GM21360 (cell line): ENCODE results near the gene NRARP.

Source experiments
- ATAC-seq: cut with Tn5 transposase; IDR thresholded peaks from one replicate; pipeline ENCODE4 v1.9.1; 2021; ENCODE audit warnings: mild to moderate bottlenecking, moderate library complexity; ENCODE audit not compliant: unreplicated experiment

The NRARP gene

DNA sequence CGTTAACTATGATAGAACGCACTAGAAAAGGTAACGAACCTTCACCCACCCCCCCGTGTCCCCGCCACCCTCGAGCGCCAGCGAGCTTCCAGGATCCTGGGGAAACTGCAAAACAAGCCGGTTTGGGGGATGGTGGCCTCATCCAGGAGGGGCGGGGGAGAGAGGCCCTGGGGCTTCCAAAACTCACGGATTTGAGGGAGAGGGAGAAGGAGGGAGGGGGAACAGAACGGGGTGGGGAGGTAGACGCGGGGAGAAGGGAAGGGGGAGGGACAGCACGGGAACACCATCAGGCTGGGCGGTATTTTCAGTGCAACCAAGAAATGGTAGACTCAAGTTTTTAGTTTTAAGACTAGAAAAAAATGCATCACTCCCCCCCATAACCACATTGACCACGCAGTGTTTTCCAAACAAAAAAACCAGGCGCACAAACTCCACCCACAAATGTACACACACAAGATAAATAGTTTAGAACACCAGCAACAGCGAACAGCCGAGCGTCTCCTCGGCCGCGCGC is 1.4 kb downstream of the NRARP start:
- no peak for ATAC-seq

DNA sequence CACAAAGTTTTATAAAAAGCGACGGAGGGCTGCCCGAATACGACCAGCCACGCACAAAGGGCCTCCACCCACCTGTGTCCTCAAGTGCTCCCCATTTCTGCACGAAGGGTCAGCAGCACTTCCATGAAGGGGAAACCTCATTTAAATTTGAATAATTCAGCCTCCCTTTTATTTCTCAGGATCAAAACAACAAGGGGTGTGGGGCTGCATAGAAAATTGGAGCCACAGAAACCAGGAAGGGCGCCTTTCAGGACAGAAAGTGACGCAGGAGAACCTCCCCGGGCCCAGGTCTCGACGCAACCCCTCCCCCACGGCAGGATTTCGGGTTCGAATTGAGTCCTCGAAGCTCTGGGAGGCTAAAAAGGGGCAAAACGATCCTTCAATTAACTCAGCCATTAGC is 2.1 kb downstream of the NRARP start:
- ATAC-seq = no peak

DNA sequence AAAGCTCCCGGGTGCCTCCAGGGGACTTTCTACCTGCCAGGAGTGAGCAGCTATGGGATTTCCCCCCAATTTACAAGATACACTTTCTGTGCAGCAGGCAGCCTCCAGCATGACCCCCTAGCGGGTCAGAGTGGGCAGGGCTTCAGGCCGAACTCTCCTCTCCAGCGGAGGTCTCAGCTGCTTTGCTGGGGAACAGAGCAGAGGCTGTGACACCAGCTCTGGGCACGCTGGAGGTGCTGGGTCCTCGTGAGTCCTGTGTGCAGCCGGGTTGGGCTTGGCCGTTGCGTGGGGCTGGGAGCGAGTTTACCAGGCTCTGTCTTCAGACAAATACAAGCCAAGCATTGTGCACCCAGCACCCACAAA is 2.9 kb downstream of the NRARP start:
- ATAC-seq = no peak

DNA sequence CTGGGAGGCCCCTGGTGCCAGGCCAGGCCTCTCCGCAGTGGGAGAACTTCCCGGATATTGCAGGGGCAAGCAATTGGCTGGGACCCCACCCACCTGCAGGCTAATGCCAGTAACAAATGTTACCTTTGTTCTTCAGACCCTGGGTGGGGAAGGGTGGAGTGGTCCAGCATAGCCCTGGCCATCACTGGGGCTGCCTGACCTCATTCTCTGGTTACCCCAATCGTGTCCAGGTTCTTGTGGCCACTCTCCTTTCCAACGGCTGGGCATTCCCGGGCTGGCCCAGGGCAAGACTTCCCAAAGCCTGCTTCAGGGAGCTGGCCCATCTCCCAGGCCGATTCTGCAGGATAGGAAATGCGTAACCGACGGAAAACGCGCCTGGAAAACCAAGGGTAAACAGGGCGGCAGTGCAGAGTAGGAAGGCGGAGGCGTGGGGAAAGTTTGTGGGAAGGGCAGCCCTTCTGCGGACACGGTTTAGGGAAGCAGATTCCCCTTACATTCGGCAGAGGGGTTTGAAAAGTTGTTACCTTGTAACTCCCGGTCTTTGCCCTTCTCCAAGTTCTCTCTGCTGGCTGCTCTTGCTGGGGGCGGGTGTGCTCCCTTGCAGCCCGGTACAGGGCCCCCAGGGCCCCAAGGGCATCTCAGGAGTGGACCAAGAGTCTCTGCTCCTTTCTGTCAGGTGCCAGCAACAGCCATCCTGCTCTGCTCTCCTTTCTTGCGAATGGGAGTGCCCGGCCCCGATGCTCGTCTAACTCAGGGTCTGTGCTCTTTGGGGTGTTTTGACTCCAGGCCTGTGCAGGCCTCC is 3.5 kb downstream of the NRARP start:
- no peak for ATAC-seq

DNA sequence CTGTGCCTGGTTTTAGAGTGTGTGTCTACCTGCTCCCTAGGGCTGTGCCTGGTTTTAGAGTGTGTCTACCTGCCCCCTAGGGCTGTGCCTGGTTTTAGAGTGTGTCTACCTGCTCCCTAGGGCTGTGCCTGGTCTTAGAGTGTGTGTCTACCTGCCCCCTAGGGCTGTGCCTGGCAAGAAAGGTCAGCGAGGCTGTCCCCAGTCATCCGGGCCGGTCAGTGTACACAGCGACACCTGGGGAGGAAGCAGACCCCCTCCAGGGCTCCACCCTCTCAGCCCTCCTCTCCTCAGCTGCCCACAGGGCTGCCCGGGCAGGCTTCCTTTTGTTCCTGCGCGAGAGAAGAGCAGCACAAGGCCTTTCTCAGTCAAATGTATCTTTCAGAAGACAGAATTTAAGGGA is 4.1 kb downstream of the NRARP start:
- ATAC-seq = no peak

DNA sequence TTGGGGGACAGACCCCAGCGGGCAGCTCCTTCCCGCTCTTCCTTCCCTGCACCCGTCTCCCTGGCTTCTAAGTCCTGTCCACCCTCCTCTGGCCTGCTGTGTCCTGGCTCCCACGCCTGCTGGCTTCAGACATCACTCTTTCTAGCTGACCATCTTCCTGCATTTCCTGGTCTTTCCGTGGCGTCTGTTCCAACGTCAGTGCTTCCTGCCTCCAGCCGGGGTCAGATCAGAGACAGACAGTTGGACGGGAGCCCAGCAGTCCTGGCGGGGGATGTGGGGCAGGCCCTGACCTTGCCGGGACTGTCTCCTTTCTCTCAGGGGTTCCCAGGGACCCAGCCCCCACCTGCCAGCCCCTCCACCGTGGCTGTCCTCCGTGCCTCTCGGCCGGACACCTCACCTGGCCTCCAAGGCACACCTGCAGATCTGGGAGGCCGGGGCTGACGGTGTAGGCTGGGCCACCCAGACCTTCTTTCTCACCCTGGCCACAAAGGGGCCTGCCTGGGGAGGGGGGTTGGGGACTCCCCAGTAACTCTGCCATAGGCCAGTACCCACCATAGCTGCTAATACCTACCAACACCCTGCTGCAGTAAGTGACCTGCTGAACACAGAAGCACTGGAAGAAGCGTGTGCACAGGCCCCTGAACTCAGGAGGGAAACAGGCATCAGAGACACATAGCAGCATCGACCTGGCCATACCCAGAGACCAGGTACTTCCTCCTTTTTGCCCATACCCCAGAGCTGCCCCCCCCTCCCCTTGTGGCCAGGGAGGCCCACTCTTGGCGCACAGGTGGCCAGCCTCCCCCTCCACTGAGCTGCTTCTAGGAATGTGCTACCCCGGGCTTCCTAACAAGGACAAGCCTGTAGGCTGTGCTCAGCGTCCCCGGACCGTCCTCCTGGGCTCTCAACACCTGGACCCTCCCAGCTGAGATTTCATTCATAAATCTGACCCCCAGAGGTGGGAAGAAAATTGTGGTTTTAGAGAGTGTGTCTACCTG is 5.1 kb downstream of the NRARP start:
- ATAC-seq = no peak

DNA sequence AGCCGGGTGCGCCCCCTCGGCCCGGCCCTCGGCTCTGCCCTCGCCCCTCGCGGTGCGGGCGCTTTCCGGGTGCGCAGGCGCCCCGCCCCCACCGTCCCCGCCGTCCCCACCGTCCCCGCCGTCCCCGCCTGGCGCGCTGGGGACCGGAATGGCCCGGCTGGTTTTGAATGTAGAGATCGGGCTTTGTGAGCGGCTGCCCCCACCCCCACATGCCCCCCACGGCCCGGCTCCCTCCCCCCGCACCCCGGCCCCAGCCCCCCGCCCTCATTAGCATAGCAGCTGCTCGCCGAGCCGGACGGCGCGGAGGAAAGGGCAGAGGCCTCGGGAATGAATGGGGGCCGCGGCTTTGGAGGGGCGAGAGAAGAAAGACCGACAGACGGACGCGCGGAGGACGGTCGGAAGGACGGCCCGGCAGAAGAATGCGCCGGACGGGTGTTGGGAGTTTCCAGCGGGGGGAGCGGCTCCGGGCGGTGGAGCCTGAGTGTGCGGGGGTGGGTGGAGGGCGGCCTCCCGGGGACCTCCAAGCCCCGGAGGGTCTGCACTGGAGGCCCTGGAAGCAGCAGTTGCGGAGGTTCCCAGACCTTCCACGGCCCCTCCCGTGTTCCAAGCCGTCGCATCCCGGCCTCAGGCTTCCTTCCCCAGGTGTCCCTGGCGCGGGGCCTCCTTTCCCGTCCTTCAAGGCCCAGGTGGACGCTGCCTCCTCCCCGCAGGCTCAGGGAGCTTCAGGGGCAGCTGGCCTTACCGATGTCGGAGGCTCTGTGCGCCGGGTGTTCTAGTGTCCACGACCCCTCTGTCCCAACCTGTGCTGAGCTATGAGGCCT is 6.0 kb downstream of the NRARP start:
- ATAC-seq = no peak

DNA sequence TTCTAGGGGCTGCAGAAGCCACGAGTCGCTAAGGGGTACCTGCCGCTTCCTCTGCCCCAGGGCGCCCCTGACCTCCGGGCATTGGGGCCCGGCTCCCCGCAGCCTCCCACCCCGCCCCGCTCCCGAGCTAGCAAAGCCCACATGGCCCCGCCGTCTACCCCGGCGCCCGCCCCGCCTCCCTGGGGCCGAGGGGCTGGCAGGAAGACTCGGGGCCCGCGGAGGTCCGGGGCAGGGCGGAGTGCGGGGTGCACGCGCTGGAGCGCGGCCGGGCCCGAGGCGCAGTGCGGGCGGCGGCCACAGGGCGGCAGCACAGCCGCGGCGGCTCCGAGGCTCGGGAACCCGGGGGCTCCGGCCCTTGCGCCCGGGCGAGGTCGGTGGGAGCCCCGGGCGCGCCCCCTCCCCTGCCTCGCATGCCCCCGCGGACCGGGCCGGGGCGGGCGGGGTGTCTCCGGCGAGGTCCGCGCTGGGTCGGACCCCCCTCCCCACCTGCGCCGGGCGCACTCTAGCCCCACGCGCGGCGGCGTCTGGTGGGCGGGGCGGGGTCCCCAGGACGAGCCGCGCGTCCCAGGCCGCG is 6.7 kb downstream of the NRARP start:
- ATAC-seq = no peak

DNA sequence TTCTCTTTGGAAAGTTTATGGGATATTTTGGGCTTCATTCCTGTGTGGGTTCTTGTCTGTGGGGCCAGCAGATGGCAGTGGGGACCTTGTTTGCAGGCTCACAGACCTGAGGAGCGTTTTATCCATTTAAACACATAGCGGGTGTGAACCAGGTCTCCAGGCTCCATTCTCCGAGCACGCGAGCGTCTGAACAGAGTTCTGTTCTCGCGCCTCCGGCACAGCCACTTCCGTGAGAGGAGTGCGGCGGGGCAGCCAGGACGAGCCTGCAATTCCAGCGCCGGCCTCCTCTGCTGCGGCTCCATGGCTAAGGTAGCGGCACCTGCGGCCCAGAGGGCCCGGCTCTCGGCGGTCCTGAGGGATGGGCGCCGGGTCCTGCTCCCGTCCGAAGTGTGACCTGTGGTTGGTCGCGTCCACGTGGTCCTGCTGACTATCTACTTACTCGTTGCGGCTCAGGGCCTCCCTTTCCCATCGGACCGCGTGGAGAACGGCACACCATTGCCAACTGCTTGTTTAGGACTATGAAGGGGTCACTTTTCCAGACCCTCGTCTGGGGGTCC is 7.3 kb downstream of the NRARP start:
- no peak for ATAC-seq

DNA sequence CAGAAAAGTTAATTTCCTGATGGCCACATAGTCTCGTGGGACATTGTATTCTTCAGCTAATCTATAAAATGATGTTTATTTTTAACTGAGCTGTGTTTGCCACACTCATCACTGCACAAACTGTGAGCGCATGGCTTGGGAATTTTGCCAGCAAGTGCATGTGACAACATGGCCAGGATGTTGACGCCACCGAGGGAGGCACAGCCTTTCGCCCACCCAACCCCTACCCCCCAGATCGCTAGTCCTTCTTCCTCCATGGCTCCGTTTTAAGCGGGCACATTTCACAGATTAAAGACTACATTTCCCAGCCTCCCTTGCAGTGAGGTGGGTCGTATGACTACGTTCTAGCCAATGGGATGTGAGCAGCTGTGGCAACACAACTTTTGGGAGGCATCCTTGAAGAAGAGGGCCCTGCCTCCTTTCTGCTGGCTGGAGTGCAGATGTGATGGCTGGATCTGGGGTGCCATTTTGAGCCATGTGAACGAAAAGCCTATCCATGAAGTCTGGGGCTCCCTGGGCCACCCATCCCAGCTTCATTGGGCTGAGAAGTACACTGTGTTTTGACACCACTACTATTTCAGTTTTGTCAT is 7.9 kb downstream of the NRARP start:
- no peak for ATAC-seq

DNA sequence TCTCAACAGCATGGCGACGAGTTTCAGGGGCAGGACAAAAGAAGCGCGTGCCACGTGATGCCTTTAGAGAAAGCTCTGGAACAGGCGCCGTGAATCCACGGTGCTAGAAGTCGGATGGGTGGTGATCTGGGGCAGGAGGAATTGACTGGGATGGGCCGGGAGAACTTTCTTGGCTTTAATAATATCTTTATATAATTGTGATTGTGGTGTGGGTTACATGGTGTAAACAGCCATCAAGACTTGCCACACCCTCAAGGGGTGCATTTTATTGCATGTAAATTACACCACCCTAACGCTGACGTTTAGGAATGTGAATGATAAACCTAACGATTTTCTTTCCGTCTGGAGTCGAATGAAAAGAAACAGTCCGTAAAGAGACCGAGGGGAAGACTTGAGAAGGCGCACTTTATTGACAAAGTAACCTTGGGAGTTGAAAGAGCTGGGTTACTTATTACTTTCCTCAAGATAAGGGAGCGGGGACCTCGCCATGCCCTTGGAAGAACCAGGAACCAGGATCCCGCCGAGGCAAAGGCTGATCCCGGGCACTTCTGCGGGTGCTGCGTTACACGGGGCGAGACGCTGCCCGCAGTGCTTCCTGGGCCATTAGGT is 8.5 kb downstream of the NRARP start:
- ATAC-seq = no peak

DNA sequence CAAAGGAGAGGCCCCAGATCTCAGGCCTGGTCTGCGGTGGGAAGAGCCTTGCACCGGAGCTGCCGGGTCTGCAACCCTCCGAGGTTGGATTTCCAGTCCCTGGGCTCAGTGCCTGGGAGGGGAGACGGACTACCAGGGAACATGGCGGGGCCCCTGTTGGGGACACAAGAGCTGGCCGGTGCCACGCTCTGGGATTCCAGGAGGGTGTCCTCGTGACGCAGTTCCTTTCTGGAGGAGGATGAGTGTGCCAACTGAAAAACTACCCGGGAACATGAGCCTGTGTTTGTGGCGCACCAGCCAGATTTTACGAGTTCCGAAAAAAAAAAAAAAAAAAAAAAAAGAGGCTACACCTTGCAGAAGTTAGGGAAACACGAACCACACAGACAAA is 9.0 kb downstream of the NRARP start:
- no peak for ATAC-seq

DNA sequence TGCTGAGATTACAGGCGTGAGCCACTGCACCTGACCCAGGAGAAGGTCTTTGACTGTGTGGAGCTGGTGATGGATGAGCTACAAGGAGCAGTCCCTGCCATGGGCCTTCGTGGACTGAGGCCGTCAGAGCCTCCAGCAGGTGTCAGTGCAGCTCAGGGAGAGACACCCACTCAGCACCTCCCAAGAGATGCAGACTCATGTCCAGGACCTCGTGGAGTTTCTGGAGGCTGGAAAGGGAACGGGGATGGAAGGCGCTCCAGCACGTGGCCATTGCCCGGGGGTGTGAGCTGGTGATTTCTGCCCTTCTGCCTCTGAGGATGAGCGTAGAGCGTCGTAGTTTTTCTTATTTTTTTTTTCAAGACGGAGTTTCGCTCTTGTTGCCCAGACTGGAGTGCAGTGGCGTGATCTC is 15.1 kb downstream of the NRARP start:
- no peak for ATAC-seq

DNA sequence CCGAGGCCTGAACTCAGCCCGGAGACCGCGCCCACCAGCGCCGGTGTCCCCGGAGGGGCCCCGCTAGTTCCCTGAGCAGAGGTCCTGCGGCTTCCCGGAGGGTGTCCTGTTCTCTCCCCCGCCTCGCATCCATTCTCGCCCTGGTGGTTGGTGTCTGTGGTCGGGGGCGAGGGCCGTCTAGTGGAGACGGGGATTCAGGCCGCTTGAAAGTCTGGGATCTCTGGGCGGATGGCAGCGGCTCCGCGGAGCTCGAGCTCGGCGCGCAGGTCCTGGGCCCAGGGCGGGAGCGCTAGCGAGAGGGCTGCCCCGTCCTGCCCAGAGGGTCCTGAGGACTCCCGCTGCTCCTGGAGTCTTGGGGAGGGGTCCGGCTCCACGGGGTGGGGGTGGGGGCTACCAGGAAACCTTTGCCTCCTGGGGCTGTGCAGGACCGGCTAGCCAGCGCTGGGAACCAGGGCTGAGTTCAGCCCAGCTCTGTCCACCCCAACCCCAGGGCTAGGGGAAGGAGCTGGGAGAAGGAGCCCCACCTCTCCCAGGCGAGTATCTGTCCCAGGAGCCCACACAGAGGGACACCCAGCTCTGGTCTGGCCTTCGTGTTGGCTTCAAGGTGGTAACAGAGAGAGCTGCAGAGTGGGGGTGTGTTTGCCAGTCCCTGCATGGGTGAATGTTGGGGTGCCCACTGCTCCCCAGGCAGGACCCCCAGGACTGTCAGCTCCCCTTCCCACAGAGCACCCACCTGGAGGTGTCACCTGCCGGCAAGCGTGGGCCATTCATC is 20.5 kb downstream of the NRARP start:
- no peak for ATAC-seq

DNA sequence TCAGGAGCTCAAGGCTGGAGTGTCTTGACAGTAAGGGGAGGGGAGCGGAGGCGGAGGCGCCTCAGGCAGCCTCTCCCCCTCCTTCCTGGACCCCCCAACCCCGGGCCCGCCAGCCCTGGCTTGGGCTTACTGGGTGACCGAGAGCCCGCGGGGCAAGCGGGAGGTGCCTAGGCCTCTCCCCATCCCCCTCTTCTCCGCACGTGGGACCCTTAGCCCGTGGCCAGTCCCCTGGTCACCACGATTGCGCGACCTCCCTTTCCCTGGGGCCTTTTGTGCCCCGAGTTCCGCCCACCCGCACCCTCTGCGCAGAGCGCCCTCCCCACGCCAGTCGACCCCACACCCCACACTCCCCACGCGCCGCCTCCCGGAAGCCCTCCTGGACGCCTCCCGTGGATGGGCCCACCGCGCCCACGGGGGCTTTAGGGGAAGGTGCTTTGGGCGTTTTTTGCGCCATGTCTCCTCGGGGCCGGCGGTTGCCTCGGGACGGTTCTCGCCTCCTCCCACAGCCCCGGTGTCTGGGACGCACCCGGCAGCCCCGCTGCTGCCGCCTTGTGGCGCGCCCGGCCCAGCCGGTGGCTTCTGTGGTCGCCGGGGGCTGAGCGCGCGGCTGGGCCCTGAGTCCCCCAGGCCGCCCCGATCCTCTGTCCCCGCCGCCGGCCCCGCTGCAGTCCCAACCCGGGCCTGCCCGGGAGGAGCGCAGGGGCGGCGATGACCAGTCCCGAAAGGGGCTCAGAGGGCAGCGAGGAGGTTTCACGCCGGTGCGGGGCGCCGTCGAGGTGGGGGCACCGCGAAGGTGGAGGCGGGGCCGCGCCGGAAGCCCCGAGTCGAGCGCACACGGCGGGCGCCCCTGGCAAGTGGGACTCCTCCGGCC is 21.4 kb downstream of the NRARP start:
- no peak for ATAC-seq

DNA sequence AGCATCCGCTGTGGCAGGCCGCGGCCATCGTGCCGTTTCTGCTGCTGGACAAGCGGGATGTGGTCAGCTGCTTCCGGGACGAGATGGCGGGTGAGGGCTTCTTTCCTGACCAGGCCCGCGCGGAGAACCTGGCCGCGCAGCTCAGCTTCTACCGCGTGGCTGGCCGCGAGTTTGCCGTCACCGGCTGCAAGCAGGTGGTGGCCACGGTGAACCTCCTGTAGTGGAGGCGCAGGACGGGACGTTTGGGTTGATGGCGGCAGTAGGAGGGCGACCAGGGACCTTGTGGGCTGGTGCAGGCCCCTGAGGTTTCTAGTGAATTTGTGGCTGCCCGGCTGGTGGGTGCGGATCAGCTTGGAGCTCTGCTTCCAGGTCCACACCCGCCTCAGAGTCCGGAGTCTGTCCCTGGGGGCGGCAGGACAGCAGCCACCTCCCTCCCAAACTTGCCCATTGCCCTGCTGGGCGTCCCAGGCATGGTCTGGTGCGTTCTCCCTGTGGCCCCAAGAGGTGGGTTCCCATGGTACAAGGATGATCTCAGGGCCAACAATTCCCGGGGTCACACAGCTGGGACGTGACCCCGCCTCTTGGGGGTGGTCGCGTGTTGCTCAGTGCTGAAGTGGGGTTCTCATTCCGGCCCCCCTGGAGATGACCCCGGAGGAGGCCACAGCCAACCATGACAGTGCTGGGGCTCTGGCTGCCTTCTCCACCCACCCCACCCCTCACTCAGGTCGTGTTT is 22.2 kb downstream of the NRARP start:
- ATAC-seq = no peak
